ENCODE data around the gene RELN.

DNA sequence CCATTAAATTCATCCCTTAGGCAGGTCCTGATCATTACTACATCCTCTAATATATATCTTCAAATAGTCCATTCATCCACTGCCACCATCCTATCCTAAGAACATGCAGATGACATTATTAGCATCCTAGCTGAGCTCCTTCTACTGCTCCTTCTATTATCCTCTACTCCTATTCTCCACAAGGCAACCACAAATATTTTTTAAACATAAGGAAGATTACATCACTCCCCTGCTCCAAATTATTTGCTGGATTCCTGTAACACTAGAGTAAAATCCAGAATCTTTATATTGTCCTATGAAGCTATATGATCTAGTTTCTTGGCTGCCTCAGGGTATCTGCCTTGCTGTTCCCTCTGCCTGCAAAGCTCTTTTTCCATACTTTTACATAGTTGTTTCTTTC, 367.2 kb downstream of the RELN start:
- TF ChIP-seq, protein P1, sequence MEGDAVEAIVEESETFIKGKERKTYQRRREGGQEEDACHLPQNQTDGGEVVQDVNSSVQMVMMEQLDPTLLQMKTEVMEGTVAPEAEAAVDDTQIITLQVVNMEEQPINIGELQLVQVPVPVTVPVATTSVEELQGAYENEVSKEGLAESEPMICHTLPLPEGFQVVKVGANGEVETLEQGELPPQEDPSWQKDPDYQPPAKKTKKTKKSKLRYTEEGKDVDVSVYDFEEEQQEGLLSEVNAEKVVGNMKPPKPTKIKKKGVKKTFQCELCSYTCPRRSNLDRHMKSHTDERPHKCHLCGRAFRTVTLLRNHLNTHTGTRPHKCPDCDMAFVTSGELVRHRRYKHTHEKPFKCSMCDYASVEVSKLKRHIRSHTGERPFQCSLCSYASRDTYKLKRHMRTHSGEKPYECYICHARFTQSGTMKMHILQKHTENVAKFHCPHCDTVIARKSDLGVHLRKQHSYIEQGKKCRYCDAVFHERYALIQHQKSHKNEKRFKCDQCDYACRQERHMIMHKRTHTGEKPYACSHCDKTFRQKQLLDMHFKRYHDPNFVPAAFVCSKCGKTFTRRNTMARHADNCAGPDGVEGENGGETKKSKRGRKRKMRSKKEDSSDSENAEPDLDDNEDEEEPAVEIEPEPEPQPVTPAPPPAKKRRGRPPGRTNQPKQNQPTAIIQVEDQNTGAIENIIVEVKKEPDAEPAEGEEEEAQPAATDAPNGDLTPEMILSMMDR (IDR thresholded peaks at IDR 0.05): no peak
- TF ChIP-seq POLR2A (IDR thresholded peaks at IDR 0.05; ENCODE audit: low read depth) (no peak), POLR2AphosphoS5 (IDR thresholded peaks at IDR 0.05) (no peak)
